ENCODE results near the gene SLC25A13.

Gene SLC25A13

GRCh38 chr7:96189129-96189820, 132.6 kb downstream of the SLC25A13 start:
- DNase-seq = no peak

GRCh38 chr7:96188591-96188991, 133.3 kb downstream of the SLC25A13 start:
- DNase-seq = no peak

GRCh38 chr7:96188174-96188581, 133.7 kb downstream of the SLC25A13 start:
- no peak for DNase-seq

- DNase-seq = no peak
Observed at GRCh38 chr7:96187735-96188134, 134.2 kb downstream of the SLC25A13 start.

GRCh38 chr7:96184783-96185182, 137.1 kb downstream of the SLC25A13 start:
- DNase-seq = no peak

GRCh38 chr7:96183163-96183670, 138.7 kb downstream of the SLC25A13 start:
- DNase-seq = no peak

- no peak for DNase-seq
Observed at GRCh38 chr7:96182424-96183158, 139.3 kb downstream of the SLC25A13 start.

- no peak for DNase-seq
Observed at GRCh38 chr7:96181174-96181573, 140.7 kb downstream of the SLC25A13 start.

GRCh38 chr7:96179837-96180236, 142.1 kb downstream of the SLC25A13 start:
- DNase-seq = no peak

- DNase-seq = no peak
Observed at GRCh38 chr7:96179341-96179740, 142.6 kb downstream of the SLC25A13 start.

GRCh38 chr7:96178581-96178980, 143.3 kb downstream of the SLC25A13 start:
- no peak for DNase-seq

GRCh38 chr7:96177353-96177752, 144.5 kb downstream of the SLC25A13 start:
- no peak for DNase-seq

GRCh38 chr7:96174812-96175211, 147.1 kb downstream of the SLC25A13 start:
- peak; percentile 60 for DNase-seq

GRCh38 chr7:96173781-96174180, 148.1 kb downstream of the SLC25A13 start:
- no peak for DNase-seq

GRCh38 chr7:96169439-96169838, 152.5 kb downstream of the SLC25A13 start:
- no peak for DNase-seq

GRCh38 chr7:96167424-96167823, 154.5 kb downstream of the SLC25A13 start:
- DNase-seq = no peak

GRCh38 chr7:96161897-96162296, 160.0 kb downstream of the SLC25A13 start:
- DNase-seq = no peak

- no peak for DNase-seq
Observed at GRCh38 chr7:96157856-96158255, 164.0 kb downstream of the SLC25A13 start.

GRCh38 chr7:96154506-96154905, 167.4 kb downstream of the SLC25A13 start:
- DNase-seq = peak; percentile 14

- DNase-seq = no peak
Observed at GRCh38 chr7:96152706-96153105, 169.2 kb downstream of the SLC25A13 start.

- DNase-seq = no peak
Observed at GRCh38 chr7:96151889-96152288, 170.0 kb downstream of the SLC25A13 start.

- no peak for DNase-seq
Observed at GRCh38 chr7:96144260-96144526, 177.7 kb downstream of the SLC25A13 start.

GRCh38 chr7:96143495-96144259, 178.2 kb downstream of the SLC25A13 start:
- no peak for DNase-seq

All from DMS53 (cell line).